HG03565 (cell line): Measurements from ENCODE around the gene TAS2R40.

Experiments
- ATAC-seq: cut with Tn5 transposase; IDR thresholded peaks from one replicate; pipeline ENCODE4 v1.9.1; 2021; ENCODE audit warnings: mild to moderate bottlenecking, moderate library complexity; ENCODE audit not compliant: unreplicated experiment

The TAS2R40 gene

GRCh38 chr7:143222782-143223181 lies 945 bp downstream of the TAS2R40 start:
- ATAC-seq: no peak

GRCh38 chr7:143223784-143224183 lies 1.9 kb downstream of the TAS2R40 start:
- ATAC-seq: no peak

GRCh38 chr7:143225047-143225446 lies 3.2 kb downstream of the TAS2R40 start:
- ATAC-seq: no peak

GRCh38 chr7:143227806-143228205 lies 6.0 kb downstream of the TAS2R40 start:
- no peak for ATAC-seq

- ATAC-seq: no peak
Observed at GRCh38 chr7:143229054-143229790, 7.4 kb downstream of the TAS2R40 start.

GRCh38 chr7:143230602-143231457 lies 9.0 kb downstream of the TAS2R40 start:
- no peak for ATAC-seq

- ATAC-seq: no peak
Observed at GRCh38 chr7:143233816-143234532, 12.1 kb downstream of the TAS2R40 start.

- ATAC-seq: no peak
Observed at GRCh38 chr7:143234533-143234875, 12.7 kb downstream of the TAS2R40 start.

- ATAC-seq: no peak
Observed at GRCh38 chr7:143235561-143235960, 13.7 kb downstream of the TAS2R40 start.

- no peak for ATAC-seq
Observed at GRCh38 chr7:143236408-143236990, 14.7 kb downstream of the TAS2R40 start.

GRCh38 chr7:143237366-143237765 lies 15.5 kb downstream of the TAS2R40 start:
- ATAC-seq: no peak

GRCh38 chr7:143238289-143238980 lies 16.6 kb downstream of the TAS2R40 start:
- ATAC-seq: no peak

- no peak for ATAC-seq
Observed at GRCh38 chr7:143239813-143240212, 18.0 kb downstream of the TAS2R40 start.

- peak; percentile 89 for ATAC-seq
Observed at GRCh38 chr7:143240291-143241168, 18.7 kb downstream of the TAS2R40 start.

GRCh38 chr7:143242306-143242705 lies 20.5 kb downstream of the TAS2R40 start:
- no peak for ATAC-seq

- no peak for ATAC-seq
Observed at GRCh38 chr7:143243111-143243510, 21.3 kb downstream of the TAS2R40 start.

GRCh38 chr7:143243614-143244013 lies 21.8 kb downstream of the TAS2R40 start:
- no peak for ATAC-seq

- no peak for ATAC-seq
Observed at GRCh38 chr7:143244321-143244720, 22.5 kb downstream of the TAS2R40 start.

- ATAC-seq: no peak
Observed at GRCh38 chr7:143245123-143245522, 23.3 kb downstream of the TAS2R40 start.

GRCh38 chr7:143247372-143247771 lies 25.5 kb downstream of the TAS2R40 start:
- no peak for ATAC-seq
